HG03457 (cell line): Measurements from ENCODE around the gene C16orf95.
"Not testable (repeated sequence)": the region's sequence is repeated elsewhere in the genome, so short reads cannot be mapped to it uniquely, and the experiment has no call there.

Source experiments
- ATAC-seq: cut with Tn5 transposase; IDR thresholded peaks from one replicate; pipeline ENCODE4 v1.9.1; 2021; ENCODE audit warnings: moderate number of reproducible peaks; ENCODE audit not compliant: unreplicated experiment

Gene C16orf95

GRCh38 chr16:87259431-87259830 is 57.8 kb downstream of the C16orf95 start:
- no peak for ATAC-seq

- ATAC-seq, result not testable (repeated sequence)
Measured at GRCh38 chr16:87258653-87259052, 58.5 kb downstream of the C16orf95 start.

GRCh38 chr16:87255866-87256265 is 61.3 kb downstream of the C16orf95 start:
- ATAC-seq, result no peak

GRCh38 chr16:87254734-87255133 is 62.5 kb downstream of the C16orf95 start:
- no peak for ATAC-seq

- ATAC-seq, result no peak
Measured at GRCh38 chr16:87254296-87254695, 62.9 kb downstream of the C16orf95 start.

GRCh38 chr16:87253536-87253935 is 63.7 kb downstream of the C16orf95 start:
- no peak for ATAC-seq
